HG03175 (cell line): ENCODE results near the gene ANO9.
"Not testable (repeated sequence)": the region's sequence is repeated elsewhere in the genome, so short reads cannot be mapped to it uniquely, and the experiment has no call there.

Source experiments
- ATAC-seq: cut with Tn5 transposase; IDR thresholded peaks from one replicate; pipeline ENCODE4 v1.9.1; 2021; ENCODE audit warnings: mild to moderate bottlenecking, moderate library complexity; ENCODE audit not compliant: unreplicated experiment

ANO9 gene

GRCh38 chr11:417652-418342, 24.0 kb downstream of the ANO9 start:
- no peak for ATAC-seq

GRCh38 chr11:416757-417621, 24.8 kb downstream of the ANO9 start:
- no peak for ATAC-seq

GRCh38 chr11:416051-416756, 25.6 kb downstream of the ANO9 start:
- ATAC-seq, result no peak

GRCh38 chr11:415640-416041, 26.2 kb downstream of the ANO9 start:
- ATAC-seq, result no peak

- ATAC-seq, result no peak
Measured at GRCh38 chr11:414318-414857, 27.4 kb downstream of the ANO9 start.

- no peak for ATAC-seq
Measured at GRCh38 chr11:413120-414081, 28.4 kb downstream of the ANO9 start.

GRCh38 chr11:412641-413119, 29.1 kb downstream of the ANO9 start:
- ATAC-seq, result no peak

GRCh38 chr11:411520-411919, 30.3 kb downstream of the ANO9 start:
- not testable (repeated sequence) for ATAC-seq

- ATAC-seq, result not testable (repeated sequence)
Measured at GRCh38 chr11:410711-411110, 31.1 kb downstream of the ANO9 start.

GRCh38 chr11:409600-410483, 32.0 kb downstream of the ANO9 start:
- no peak for ATAC-seq

GRCh38 chr11:409008-409599, 32.7 kb downstream of the ANO9 start:
- no peak for ATAC-seq

- ATAC-seq, result no peak
Measured at GRCh38 chr11:408154-409007, 33.4 kb downstream of the ANO9 start.

GRCh38 chr11:407651-408123, 34.1 kb downstream of the ANO9 start:
- no peak for ATAC-seq

- ATAC-seq, result peak; percentile 79
Measured at GRCh38 chr11:406796-407650, 34.8 kb downstream of the ANO9 start.

GRCh38 chr11:405954-406795, 35.6 kb downstream of the ANO9 start:
- no peak for ATAC-seq
